Germinal center (tissue), 1 donor: Measurements from ENCODE around the gene FCMR.
"Not testable (repeated sequence)": the region's sequence is repeated elsewhere in the genome, so short reads cannot be mapped to it uniquely, and the experiment has no call there.

Experiments used
- DNase-seq: peaks from one replicate; pipeline ENCODE4 v3.0.0; 2012; ENCODE audit warnings: mixed read lengths, low spot score

The FCMR gene

GRCh38 chr1:206872139-206872538, 49.6 kb downstream of the FCMR start:
- DNase-seq, result no peak

- no peak for DNase-seq
Measured at GRCh38 chr1:206868264-206868663, 53.5 kb downstream of the FCMR start.

- DNase-seq, result no peak
Measured at GRCh38 chr1:206867716-206868115, 54.0 kb downstream of the FCMR start.

- DNase-seq, result no peak
Measured at GRCh38 chr1:206867239-206867638, 54.5 kb downstream of the FCMR start.

GRCh38 chr1:206866062-206866461, 55.7 kb downstream of the FCMR start:
- no peak for DNase-seq

GRCh38 chr1:206864939-206865671, 56.6 kb downstream of the FCMR start, which contains the start of gene IL20:
Gene IL20 (plus strand): TSS chr1:206865623. CDS start chr1:206865853, 230 bp downstream.
- peak; percentile 72 for DNase-seq

GRCh38 chr1:206863266-206863665, 58.5 kb downstream of the FCMR start:
- no peak for DNase-seq

- DNase-seq, result no peak
Measured at GRCh38 chr1:206860165-206860564, 61.6 kb downstream of the FCMR start.

GRCh38 chr1:206859082-206859521, 62.6 kb downstream of the FCMR start:
- DNase-seq, result no peak

GRCh38 chr1:206856674-206857464, 64.9 kb downstream of the FCMR start:
- DNase-seq, result peak; percentile 42

GRCh38 chr1:206855859-206856258, 65.9 kb downstream of the FCMR start:
- DNase-seq, result no peak

GRCh38 chr1:206854401-206855129, 67.2 kb downstream of the FCMR start:
- DNase-seq, result no peak

- not testable (repeated sequence) for DNase-seq
Measured at GRCh38 chr1:206853696-206854095, 68.0 kb downstream of the FCMR start.
